GM21515 (cell line): ENCODE measurements around the gene SCRN2.
A peak's percentile ranks its signal among the peaks of the same experiment; 100 is the strongest.

Experiments
- ATAC-seq: cut with Tn5 transposase; IDR thresholded peaks from one replicate; pipeline ENCODE4 v1.9.1; 2021; ENCODE audit not compliant: unreplicated experiment

Gene SCRN2

GRCh38 chr17:47840742-47841487, at the start of gene SCRN2:
SCRN2 (minus strand) TSS chr17:47841273; CDS start chr17:47840843, 430 bp downstream.
- ATAC-seq: peak; percentile 84

GRCh38 chr17:47889734-47890529, 48.9 kb upstream of the SCRN2 start:
- no peak for ATAC-seq

- ATAC-seq: no peak
Observed at GRCh38 chr17:47888293-47888692, 47.2 kb upstream of the SCRN2 start.

GRCh38 chr17:47884905-47885730, 44.0 kb upstream of the SCRN2 start:
- ATAC-seq: no peak

- ATAC-seq: no peak
Observed at GRCh38 chr17:47884427-47884740, 43.3 kb upstream of the SCRN2 start.

- ATAC-seq: no peak
Observed at GRCh38 chr17:47883589-47884426, 42.7 kb upstream of the SCRN2 start.

GRCh38 chr17:47882695-47883588, 41.9 kb upstream of the SCRN2 start:
- no peak for ATAC-seq

- no peak for ATAC-seq
Observed at GRCh38 chr17:47882247-47882646, 41.2 kb upstream of the SCRN2 start.

- ATAC-seq: no peak
Observed at GRCh38 chr17:47879776-47880454, 38.8 kb upstream of the SCRN2 start.

GRCh38 chr17:47879028-47879585, 38.0 kb upstream of the SCRN2 start:
- no peak for ATAC-seq

GRCh38 chr17:47878203-47879027, 37.3 kb upstream of the SCRN2 start:
- ATAC-seq: no peak

- no peak for ATAC-seq
Observed at GRCh38 chr17:47877368-47878034, 36.4 kb upstream of the SCRN2 start.

GRCh38 chr17:47875011-47875985, 34.2 kb upstream of the SCRN2 start:
- no peak for ATAC-seq

- no peak for ATAC-seq
Observed at GRCh38 chr17:47873200-47874090, 32.4 kb upstream of the SCRN2 start.

GRCh38 chr17:47872651-47873161, 31.6 kb upstream of the SCRN2 start:
- no peak for ATAC-seq
